Smooth muscle cell (in vitro differentiated cells): Measurements from ENCODE around the gene POLR3A. TPM values are rescaled to one million over a fixed set of nuclear protein-coding genes. Genes with fewer than 3 reads are reported as not detected.
"Not testable (repeated sequence)": the region's sequence is repeated elsewhere in the genome, so short reads cannot be mapped to it uniquely, and the experiment has no call there.

Experiments
- DNase-seq: peaks from one replicate; lab custom pipeline; 2025; ENCODE audit not compliant: unreplicated experiment; lab: John Stamatoyannopoulos, UW
- H2AFZ ChIP-seq: fragments of 200-600 bp; sonication (generic); 2 replicates; pipeline ENCODE4 v1.6.0; 2016; ENCODE audit warnings: antibody characterized with exemption, low read depth, mild to moderate bottlenecking
- H3F3A ChIP-seq: fragments of 200-600 bp; sonication (generic); 2 replicates; pipeline ENCODE4 v1.6.0; 2017; ENCODE audit warnings: antibody characterized with exemption, low read depth
- H3K27ac ChIP-seq: fragments of 200-600 bp; sonication (generic); 2 replicates; pipeline ENCODE4 v1.5.1; 2016; ENCODE audit warnings: low read depth, mild to moderate bottlenecking
- H3K27me3 ChIP-seq: fragments of 200-600 bp; sonication (generic); 2 replicates; pipeline ENCODE4 v1.6.1; 2016; ENCODE audit warnings: low read depth, mild to moderate bottlenecking
- H3K36me3 ChIP-seq: fragments of 200-600 bp; sonication (generic); 2 replicates; pipeline ENCODE4 v1.5.1; 2016; ENCODE audit warnings: low read depth
- H3K4me1 ChIP-seq: fragments of 200-600 bp; sonication (generic); 2 replicates; pipeline ENCODE4 v1.5.1; 2016; ENCODE audit warnings: low read depth
- H3K4me2 ChIP-seq: fragments of 200-600 bp; sonication (generic); 2 replicates; pipeline ENCODE4 v1.6.0; 2016; ENCODE audit warnings: mild to moderate bottlenecking
- H3K4me3 ChIP-seq: fragments of 200-600 bp; sonication (generic); 2 replicates; pipeline ENCODE4 v1.5.1; 2016; ENCODE audit warnings: mild to moderate bottlenecking
- H3K79me2 ChIP-seq: fragments of 200-600 bp; sonication (generic); 2 replicates; pipeline ENCODE4 v1.6.0; 2016; ENCODE audit warnings: low read depth, mild to moderate bottlenecking
- H3K9ac ChIP-seq: fragments of 200-600 bp; sonication (generic); 2 replicates; pipeline ENCODE4 v1.6.0; 2016; ENCODE audit warnings: low read depth
- H3K9me3 ChIP-seq: fragments of 200-600 bp; sonication (generic); replicated peaks from 2 replicates; pipeline ENCODE4 v1.5.1; 2016; ENCODE audit warnings: low read depth
- H4K20me1 ChIP-seq: fragments of 200-600 bp; sonication (generic); 2 replicates; pipeline ENCODE4 v1.6.0; 2016; ENCODE audit warnings: low read depth
- CTCF ChIP-seq: fragments of 200-600 bp; sonication (generic); IDR thresholded peaks from 2 replicates; pipeline ENCODE4 v1.5.1; 2017; ENCODE audit warnings: borderline replicate concordance, mild to moderate bottlenecking, antibody characterized with exemption; ENCODE audit not compliant: insufficient read depth, poor library complexity, severe bottlenecking
- WGBS: methylation state at CpG from one replicate; pipeline ENCODE4 v1.1.7; 2016; ENCODE audit warnings: low lambda C conversion rate; 5-methylcytosine and 5-hydroxymethylcytosine counted together
- polyA plus RNA-seq: library from polyadenylated mRNA; unstranded; fragments of >200 nt; fragmentation: Nextera tagmentation; extraction: Ambion mirVana; gene quantifications from 2 replicates; pipeline ENCODE4 v1.2.1, GENCODE V29; 2016
- total RNA-seq: library from RNA; depleted of rRNA; stranded (reverse); fragments of >200 nt; gene quantifications from 2 replicates; pipeline ENCODE4 v1.2.3, GENCODE V29; 2014

Gene POLR3A
- 13.8 and 17.1 TPM in 2 replicates for total RNA-seq
- 12.8 and 14.9 TPM in 2 replicates for polyA plus RNA-seq

DNA sequence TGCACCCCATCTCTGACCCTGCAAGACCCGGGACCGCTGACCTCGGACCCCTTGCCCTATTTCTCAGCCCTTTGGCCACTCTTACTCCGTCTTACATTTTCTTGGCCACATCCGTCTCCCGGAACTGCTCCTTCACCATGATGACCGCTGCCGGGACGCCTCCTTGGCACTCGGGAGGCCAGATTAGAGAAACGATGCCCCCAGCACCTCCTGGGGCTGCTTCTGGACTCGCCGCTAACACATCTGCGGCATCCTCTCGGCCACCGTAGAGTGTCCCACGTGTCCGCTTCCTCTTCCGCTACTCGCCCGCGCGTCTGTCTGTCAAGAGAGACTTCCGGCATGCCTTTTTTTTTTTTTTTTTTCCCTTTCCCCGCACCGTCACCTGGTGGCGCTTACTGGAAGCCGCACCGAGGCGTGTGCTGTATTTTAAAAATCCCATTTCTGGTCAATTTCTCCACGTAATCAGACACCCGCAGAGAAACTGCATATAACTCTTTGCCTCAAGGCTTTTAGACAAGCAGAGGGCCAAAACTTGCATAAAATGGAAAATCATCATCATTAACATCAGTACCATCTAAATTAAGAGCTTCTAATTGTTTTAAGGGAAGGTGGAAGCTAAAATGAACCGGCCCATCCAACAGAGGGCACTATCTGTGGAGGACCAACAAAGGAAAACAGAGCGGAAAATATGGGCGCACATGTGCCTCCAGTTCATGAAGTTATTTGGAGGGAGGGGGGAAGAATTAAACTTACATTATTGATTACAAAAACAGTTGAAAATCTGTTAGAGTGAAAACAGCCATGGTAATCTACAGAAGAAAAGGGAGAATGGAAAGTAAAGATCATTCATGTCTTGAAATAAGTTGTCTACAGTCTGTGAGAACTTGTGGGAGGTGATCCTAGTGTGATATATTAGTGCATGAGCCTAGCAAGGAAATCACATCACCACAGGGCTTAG, at the start of gene POLR3A:
POLR3A (minus strand) TSS at position 247 of the 958 bp plus-strand sequence; CDS start at position 139, 108 bp downstream.
- Histone ChIP-seq H3K4me3 (peak within 1 kb of the TSS; percentile 90), H3K9me3 (no peaks in the 10 kb centered on the region), H3K79me2 (peaks cover 35% of the 10 kb centered on the region), H3K27ac (peak within 1 kb of the TSS; percentile 64), H3F3A (peaks cover 5% of the 10 kb centered on the region), H4K20me1 (peaks cover 8% of the 10 kb centered on the region), H3K4me2 (peak within 1 kb of the TSS; percentile 91), H3K27me3 (no peaks in the 10 kb centered on the region), H3K9ac (peak within 1 kb of the TSS; percentile 84), H3K4me1 (peaks cover 9% of the 10 kb centered on the region), H2AFZ (peak within 1 kb of the TSS; percentile 96), H3K36me3 (peaks cover 11% of the 10 kb centered on the region)
- peak; percentile 59 for DNase-seq
- peak; percentile 54 for TF ChIP-seq CTCF
- 1% methylated on average over 35 of the region's 35 CpGs for WGBS

DNA sequence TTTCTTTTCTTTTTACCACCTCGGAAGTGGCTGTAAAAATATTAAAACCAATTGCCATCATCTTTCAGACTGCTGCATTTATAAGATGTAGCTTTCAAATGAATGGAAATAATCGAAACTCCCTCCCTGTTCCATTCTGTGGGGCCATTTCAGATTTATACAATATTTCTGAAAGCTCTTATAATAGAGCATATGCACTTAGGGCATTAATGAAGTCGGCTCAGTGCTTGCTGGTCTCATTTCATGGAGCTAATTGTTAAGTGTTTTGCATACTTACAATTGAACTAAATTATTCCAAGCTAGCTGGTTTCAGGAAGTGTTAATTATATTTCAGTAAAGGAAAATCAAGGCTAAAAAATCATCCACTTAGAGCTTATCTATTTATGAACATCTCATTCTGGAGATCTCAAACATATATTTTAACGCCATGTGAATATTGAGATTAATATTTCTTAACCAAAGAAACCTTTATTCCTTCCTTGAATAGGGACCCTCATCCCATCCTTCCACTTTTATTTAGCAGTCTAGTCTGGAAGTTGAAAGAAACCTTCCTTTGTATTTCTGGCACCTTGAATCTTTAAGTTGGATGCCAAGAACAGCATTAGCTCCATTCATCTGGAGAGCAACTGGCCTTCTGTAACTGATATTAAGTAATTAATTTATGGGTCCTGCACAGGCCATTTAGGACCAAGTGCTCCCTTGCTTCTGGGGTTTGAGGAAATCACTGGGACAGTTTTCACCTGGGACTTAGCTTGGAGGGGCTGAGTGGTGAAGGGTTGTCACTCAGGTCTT, 49.4 kb upstream of the POLR3A start:
- no peaks in the 10 kb centered on the region for H3F3A ChIP-seq
- no peak overlapping the region for H3K4me3 ChIP-seq
- H3K9me3 ChIP-seq, result no peaks in the 10 kb centered on the region
- H2AFZ ChIP-seq, result no peak overlapping the region
- no peaks in the 10 kb centered on the region for H4K20me1 ChIP-seq
- H3K36me3 ChIP-seq, result no peaks in the 10 kb centered on the region
- no peaks in the 10 kb centered on the region for H3K79me2 ChIP-seq
- H3K27ac ChIP-seq, result no peak overlapping the region
- no peaks in the 10 kb centered on the region for H3K4me1 ChIP-seq
- H3K9ac ChIP-seq, result no peak overlapping the region
- DNase-seq, result no peak
- no peak for TF ChIP-seq CTCF
- 88% methylated on average over 4 of the region's 4 CpGs for WGBS
- no peak overlapping the region for H3K4me2 ChIP-seq
- H3K27me3 ChIP-seq, result peaks cover 3% of the 10 kb centered on the region

GRCh38 chr10:78075806-78076205, 46.5 kb upstream of the POLR3A start:
- WGBS, result 100% methylated on average over 7 of the region's 29 CpGs
- not testable (repeated sequence) for H3K27me3 ChIP-seq, H3F3A ChIP-seq, H3K79me2 ChIP-seq, H3K4me1 ChIP-seq, H3K9ac ChIP-seq, H3K4me2 ChIP-seq, H3K27ac ChIP-seq, DNase-seq, H3K9me3 ChIP-seq, H3K4me3 ChIP-seq, H2AFZ ChIP-seq, H3K36me3 ChIP-seq, H4K20me1 ChIP-seq

GRCh38 chr10:78072504-78072903, 43.2 kb upstream of the POLR3A start:
- H3F3A ChIP-seq, result no peaks in the 10 kb centered on the region
- no peak overlapping the region for H3K4me2 ChIP-seq
- no peaks in the 10 kb centered on the region for H3K79me2 ChIP-seq
- H3K27me3 ChIP-seq, result no peaks in the 10 kb centered on the region
- H4K20me1 ChIP-seq, result no peaks in the 10 kb centered on the region
- H3K4me3 ChIP-seq, result no peak overlapping the region
- H3K9ac ChIP-seq, result no peak overlapping the region
- no peak for TF ChIP-seq CTCF
- DNase-seq, result no peak
- H2AFZ ChIP-seq, result no peak overlapping the region
- no peaks in the 10 kb centered on the region for H3K36me3 ChIP-seq
- no peaks in the 10 kb centered on the region for H3K9me3 ChIP-seq
- no peak overlapping the region for H3K27ac ChIP-seq
- H3K4me1 ChIP-seq, result no peaks in the 10 kb centered on the region
